Measurements from ENCODE around the gene CHST1.

GRCh38 chr11:45655012-45655283 is 10.5 kb downstream of the CHST1 start:
- TF ChIP-seq, protein P1, sequence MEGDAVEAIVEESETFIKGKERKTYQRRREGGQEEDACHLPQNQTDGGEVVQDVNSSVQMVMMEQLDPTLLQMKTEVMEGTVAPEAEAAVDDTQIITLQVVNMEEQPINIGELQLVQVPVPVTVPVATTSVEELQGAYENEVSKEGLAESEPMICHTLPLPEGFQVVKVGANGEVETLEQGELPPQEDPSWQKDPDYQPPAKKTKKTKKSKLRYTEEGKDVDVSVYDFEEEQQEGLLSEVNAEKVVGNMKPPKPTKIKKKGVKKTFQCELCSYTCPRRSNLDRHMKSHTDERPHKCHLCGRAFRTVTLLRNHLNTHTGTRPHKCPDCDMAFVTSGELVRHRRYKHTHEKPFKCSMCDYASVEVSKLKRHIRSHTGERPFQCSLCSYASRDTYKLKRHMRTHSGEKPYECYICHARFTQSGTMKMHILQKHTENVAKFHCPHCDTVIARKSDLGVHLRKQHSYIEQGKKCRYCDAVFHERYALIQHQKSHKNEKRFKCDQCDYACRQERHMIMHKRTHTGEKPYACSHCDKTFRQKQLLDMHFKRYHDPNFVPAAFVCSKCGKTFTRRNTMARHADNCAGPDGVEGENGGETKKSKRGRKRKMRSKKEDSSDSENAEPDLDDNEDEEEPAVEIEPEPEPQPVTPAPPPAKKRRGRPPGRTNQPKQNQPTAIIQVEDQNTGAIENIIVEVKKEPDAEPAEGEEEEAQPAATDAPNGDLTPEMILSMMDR (IDR thresholded peaks at IDR 0.05), result no peak
- TF ChIP-seq POLR2A (IDR thresholded peaks at IDR 0.05), result no peak
